Measurements from ENCODE around the gene PITPNM2. TPM values are rescaled to one million over a fixed set of nuclear protein-coding genes. Genes with fewer than 3 reads are reported as not detected.
"Not testable (repeated sequence)": the region's sequence is repeated elsewhere in the genome, so short reads cannot be mapped to it uniquely, and the experiment has no call there.

Gene PITPNM2
- total RNA-seq, 1 experiment from 2014 or later: 6.2 TPM

- peak; percentile 26 for DNase-seq (ENCODE audit: low read depth)
These were observed 30.3 kb downstream of the PITPNM2 start for GRCh38 chr12:123120452-123121166.

- no peak for DNase-seq (ENCODE audit: low read depth)
These were observed 31.1 kb downstream of the PITPNM2 start for GRCh38 chr12:123119808-123120207.

- no peak for DNase-seq (ENCODE audit: low read depth)
These were observed 32.4 kb downstream of the PITPNM2 start for GRCh38 chr12:123118497-123118896.

- DNase-seq (ENCODE audit: low read depth): peak; percentile 57
These were observed 35.3 kb downstream of the PITPNM2 start for GRCh38 chr12:123115409-123116121.

- no peak for DNase-seq (ENCODE audit: low read depth)
These were observed 36.4 kb downstream of the PITPNM2 start for GRCh38 chr12:123114304-123115083.

- DNase-seq (ENCODE audit: low read depth): no peak
These were observed 37.9 kb downstream of the PITPNM2 start for GRCh38 chr12:123113026-123113425.

- DNase-seq (ENCODE audit: low read depth): peak; percentile 26
These were observed 39.3 kb downstream of the PITPNM2 start for GRCh38 chr12:123111498-123112165.

- no peak for DNase-seq (ENCODE audit: low read depth)
These were observed 41.5 kb downstream of the PITPNM2 start for GRCh38 chr12:123109319-123109772.

- DNase-seq (ENCODE audit: low read depth): no peak
These were observed 42.2 kb downstream of the PITPNM2 start for GRCh38 chr12:123108682-123109066.

- DNase-seq (ENCODE audit: low read depth): no peak
These were observed 42.8 kb downstream of the PITPNM2 start for GRCh38 chr12:123107926-123108681.

GRCh38 chr12:123106640-123107359 is 44.1 kb downstream of the PITPNM2 start:
- peak; percentile 46 for DNase-seq (ENCODE audit: low read depth)

GRCh38 chr12:123105211-123105826 is 45.6 kb downstream of the PITPNM2 start:
- no peak for DNase-seq (ENCODE audit: low read depth)

- DNase-seq (ENCODE audit: low read depth): no peak
These were observed 46.1 kb downstream of the PITPNM2 start for GRCh38 chr12:123104809-123105208.

- DNase-seq (ENCODE audit: low read depth): not testable (repeated sequence)
These were observed 46.8 kb downstream of the PITPNM2 start for GRCh38 chr12:123104094-123104493.

GRCh38 chr12:123102781-123103503 is 47.9 kb downstream of the PITPNM2 start:
- DNase-seq (ENCODE audit: low read depth): no peak

GRCh38 chr12:123102366-123102765 is 48.5 kb downstream of the PITPNM2 start:
- no peak for DNase-seq (ENCODE audit: low read depth)

GRCh38 chr12:123101526-123101925 is 49.4 kb downstream of the PITPNM2 start:
- no peak for DNase-seq (ENCODE audit: low read depth)

Measured in HT1080 (cell line).